ENCODE data around the gene VIPAS39. TPM values are rescaled to one million over a fixed set of nuclear protein-coding genes. Genes with fewer than 3 reads are reported as not detected.

Gene VIPAS39
- total RNA-seq, 1 experiment from 2014 or later = 18.5 TPM

GRCh38 chr14:77469067-77469505 lies 11.7 kb upstream of the VIPAS39 start:
- Histone ChIP-seq H3K23ac (ENCODE audit: insufficient read length, low read depth, low read length) (no peak overlapping the region), H3K79me2 (ENCODE audit: insufficient read depth, low read length) (no peaks in the 10 kb centered on the region), H3K4ac (ENCODE audit: low read depth, low read length) (no peak overlapping the region), H3K4me1 (ENCODE audit: insufficient read depth, low read length) (peaks cover 8% of the 10 kb centered on the region; the same call in 1 of the 2 replicates), H3K18ac (ENCODE audit: insufficient read length, low read depth, low read length) (no peak overlapping the region), H4K20me1 (ENCODE audit: control insufficient read depth, insufficient read depth, insufficient read length) (no peaks in the 10 kb centered on the region), H3K56ac (ENCODE audit: insufficient read length, low read depth, low read length) (no peak overlapping the region), H3T11ph (ENCODE audit: low read length) (no peak overlapping the region), H3K23me2 (ENCODE audit: insufficient read length, low read depth, low read length, poor library complexity, severe bottlenecking) (no peaks in the 10 kb centered on the region), H4K8ac (replicated peaks; ENCODE audit: insufficient read length, low read depth, low read length) (no peak overlapping the region), H2AFZ (ENCODE audit: low read length) (no peak overlapping the region), H3K27ac (ENCODE audit: insufficient read length, low read depth, low read length) (no peak overlapping the region), H2AK5ac (ENCODE audit: insufficient read length, low read length) (no peak overlapping the region), H2BK12ac (ENCODE audit: insufficient read length, low read depth, low read length) (no peak overlapping the region), H2BK5ac (ENCODE audit: insufficient read length, low read length) (no peak overlapping the region), H3K14ac (ENCODE audit: insufficient read depth, low read length) (no peak overlapping the region), H3K27me3 (ENCODE audit: insufficient read depth, low read length) (no peaks in the 10 kb centered on the region), H3K4me2 (ENCODE audit: insufficient read depth, insufficient read length, low read length) (no peak overlapping the region), H2BK20ac (ENCODE audit: low read depth, low read length, poor library complexity, severe bottlenecking) (no peak overlapping the region), H3K9me3 (ENCODE audit: control insufficient read depth, low read depth, low read length) (no peaks in the 10 kb centered on the region), H3K9ac (ENCODE audit: extremely low read depth, insufficient read length, low read length) (no peak overlapping the region), H3K79me1 (ENCODE audit: insufficient read depth, low read depth, low read length, poor library complexity, severe bottlenecking) (no peaks in the 10 kb centered on the region), H4K5ac (ENCODE audit: insufficient read length, low read depth, low read length) (no peak overlapping the region), H4K91ac (ENCODE audit: insufficient read length, low read depth, low read length) (no peak overlapping the region), H2BK15ac (ENCODE audit: low read depth, low read length) (no peak overlapping the region), H2BK120ac (ENCODE audit: low read depth, low read length, poor library complexity, severe bottlenecking) (no peak overlapping the region)
- H3K4me1 Mint-ChIP-seq = peaks cover 15 to 19% of the 10 kb centered on the region in 2 experiments
- peaks cover 33 to 55% (median 45%) of the 10 kb centered on the region in 3 experiments for H3K36me3 Mint-ChIP-seq (ENCODE audit: insufficient read depth in 1 of 3, low read depth in 3 of 3)
- no peak overlapping the region for H3K4me3 Mint-ChIP-seq
- no CpG with 5 or more reads among the region's 14 CpGs for WGBS (ENCODE audit: extremely low coverage, insufficient read length, low lambda C conversion rate)
- H3K9me3 Mint-ChIP-seq = no peaks in the 10 kb centered on the region
- H3K27ac Mint-ChIP-seq = peak overlapping the region in 2 of 3 experiments; percentile 6 to 80; a peak in 5 of 7 replicates
- TF ChIP-seq CTCF (conservative IDR thresholded peaks at IDR 0.05) = no peak
- no peak for DNase-seq
- no peaks in the 10 kb centered on the region; the same call in none of the 2 replicates for H3K27me3 Mint-ChIP-seq (ENCODE audit: low read depth)
